GM06990 (cell line): Measurements from ENCODE around the gene KAZALD1.

Experiments
- DNase-seq: peaks from one replicate; pipeline ENCODE4 v3.0.0-alpha.2; 2011; ENCODE audit not compliant: insufficient read length; ENCODE audit errors: extremely low read depth
- H3K27me3 ChIP-seq: replicated peaks from 2 replicates; pipeline ENCODE4 v1.6.0; 2011; ENCODE audit warnings: low read length; ENCODE audit not compliant: control insufficient read depth, insufficient read depth
- H3K36me3 ChIP-seq: 2 replicates; pipeline ENCODE4 v1.5.1; 2011; ENCODE audit warnings: low read length; ENCODE audit not compliant: control insufficient read depth, insufficient read depth
- H3K4me3 ChIP-seq: replicated peaks from 2 replicates; pipeline ENCODE4 v1.5.1; 2011; ENCODE audit warnings: low read depth, mild to moderate bottlenecking, control low read depth, low read length
- CTCF ChIP-seq: IDR thresholded peaks from 2 replicates; pipeline ENCODE4 v1.5.1; 2011; ENCODE audit warnings: low read length, control low read depth, mild to moderate bottlenecking, inconsistent platforms; ENCODE audit not compliant: insufficient read depth, poor library complexity, severe bottlenecking

The KAZALD1 gene

GRCh38 chr10:101015582-101015973, 46.2 kb upstream of the KAZALD1 start:
- TF ChIP-seq CTCF: no peak

GRCh38 chr10:101016814-101017213, 45.0 kb upstream of the KAZALD1 start:
- DNase-seq: no peak
- Histone ChIP-seq H3K36me3 (no peaks in the 10 kb centered on the region), H3K27me3 (peaks cover 2% of the 10 kb centered on the region), H3K4me3 (no peak overlapping the region)
- no peak for TF ChIP-seq CTCF

More at GRCh38 chr10:101015582-101015973, 46.2 kb upstream of the KAZALD1 start:
- no peaks in the 10 kb centered on the region for H3K36me3 ChIP-seq
- no peak overlapping the region for H3K4me3 ChIP-seq
- peaks cover 2% of the 10 kb centered on the region for H3K27me3 ChIP-seq
- DNase-seq: no peak

GRCh38 chr10:101018118-101018599, 43.6 kb upstream of the KAZALD1 start:
- peaks cover 2% of the 10 kb centered on the region for H3K27me3 ChIP-seq
- no peak for DNase-seq
- no peaks in the 10 kb centered on the region for H3K36me3 ChIP-seq
- no peak overlapping the region for H3K4me3 ChIP-seq
- TF ChIP-seq CTCF: no peak

- Histone ChIP-seq H3K36me3 (no peaks in the 10 kb centered on the region), H3K4me3 (no peak overlapping the region), H3K27me3 (peaks cover 2% of the 10 kb centered on the region)
- peak; percentile 73 for TF ChIP-seq CTCF
- DNase-seq: peak; percentile 67
Observed at GRCh38 chr10:101018600-101019439, 43.0 kb upstream of the KAZALD1 start.

GRCh38 chr10:101019440-101019703, 42.4 kb upstream of the KAZALD1 start:
- H3K36me3 ChIP-seq: no peaks in the 10 kb centered on the region
- peaks cover 2% of the 10 kb centered on the region for H3K27me3 ChIP-seq
- DNase-seq: no peak
- no peak for TF ChIP-seq CTCF
- no peak overlapping the region for H3K4me3 ChIP-seq
